Psoas muscle (tissue), 8 donors: ENCODE results near the gene LRRC75B. TPM values are rescaled to one million over a fixed set of nuclear protein-coding genes. Genes with fewer than 3 reads are reported as not detected.
"Not testable (repeated sequence)": the region's sequence is repeated elsewhere in the genome, so short reads cannot be mapped to it uniquely, and the experiment has no call there.

Experiments used
- ATAC-seq, 4 donors: fragments of 200-7000 bp; cut with Tn5 transposase; one replicate each; pipeline ENCODE4 v1.9.1; 2020; ENCODE audit warnings: moderate library complexity in 3 of 4, mild to moderate bottlenecking in 2 of 4
- DNase-seq, 2 donors: peaks; one replicate each; pipeline ENCODE4 v3.0.0-alpha.2; 2020
- H3K27ac ChIP-seq: fragments of 200-600 bp; one replicate; pipeline ENCODE4 v1.8.0; 2022
- H3K27me3 ChIP-seq, 3 donors: fragments of 200-600 bp in 1 of 3; one replicate each; pipeline versions ENCODE4 v1.6.1 to v1.8.0; 2013 to 2022; ENCODE audit warnings: low read length in 2 of 3, mild to moderate bottlenecking in 2 of 3, moderate library complexity in 1 of 3; ENCODE audit not compliant: insufficient read depth in 3 of 3
- H3K36me3 ChIP-seq, 2 donors: fragments of 200-600 bp in 1 of 2; one replicate each; pipeline versions ENCODE4 v1.6.1 to v1.8.0; 2013 to 2022; ENCODE audit warnings: low read depth in 1 of 2, mild to moderate bottlenecking in 1 of 2, moderate library complexity in 1 of 2; ENCODE audit not compliant: insufficient read depth in 1 of 2
- H3K4me1 ChIP-seq: fragments of 200-600 bp; one replicate; pipeline ENCODE4 v1.8.0; 2022
- H3K4me3 ChIP-seq: fragments of 200-600 bp; one replicate; pipeline ENCODE4 v1.8.0; 2022; ENCODE audit warnings: mild to moderate bottlenecking
- H3K9me3 ChIP-seq: fragments of 200-600 bp; one replicate; pipeline ENCODE4 v1.8.0; 2022
- WGBS, 3 donors: extraction: QIAGEN DNeasy Blood & Tissue Kit; methylation state at CpG; one replicate each; pipeline versions ENCODE4 v1.1.6 to v1.1.7; 2013; 5-methylcytosine and 5-hydroxymethylcytosine counted together
- intact Hi-C, 2 donors: fragments of 100-400 bp; cut with DNase I; formaldehyde crosslinking; loops; one replicate each; pipeline versions ENCODE4 v1.11.0 to v1.14.2; 2022
- polyA plus RNA-seq, 3 donors: library from polyadenylated mRNA; stranded (reverse); fragments of 200-250 nt; gene quantifications; one replicate each; pipeline ENCODE4 v1.2.3, GENCODE V29; 2013
- total RNA-seq, 4 donors: library from RNA; stranded (reverse); fragmentation: NEBNext Ultra II Directional in 2 of 4; extraction: Animal tissue kit (Norgen Biotek cat#: 25700) in 2 of 4; gene quantifications; one replicate each; pipeline versions ENCODE4 v1.2.1 to v1.2.4, GENCODE V29; 2021 to 2023
- TF ChIP-seq, protein P1 (sequence below): fragments of 200-600 bp; IDR thresholded peaks from one replicate; pipeline ENCODE4 v1.8.0; 2022; ENCODE audit warnings: antibody characterized with exemption
- donor health status: healthy with polysubstance abuse.
- donor health status: DM: no; HTN: no; CAD: no; lungs with moderate emphysema.
- donor health status: Bipolar disorder and iron deficiency.
- donor health status: healthy.
- donor health status: DM: yes; HTN: yes; CAD: no.
- donor health status: DM: no; HTN: no; CAD: no.
- donor health status: DM: no; HTN: no; CAD: no.
- donor health status: DM: yes; HTN: yes; CAD: no.

Gene LRRC75B
- total and polyA plus RNA-seq, 7 donors, result 0.93 to 4.1 (median 2.2) TPM

DNA sequence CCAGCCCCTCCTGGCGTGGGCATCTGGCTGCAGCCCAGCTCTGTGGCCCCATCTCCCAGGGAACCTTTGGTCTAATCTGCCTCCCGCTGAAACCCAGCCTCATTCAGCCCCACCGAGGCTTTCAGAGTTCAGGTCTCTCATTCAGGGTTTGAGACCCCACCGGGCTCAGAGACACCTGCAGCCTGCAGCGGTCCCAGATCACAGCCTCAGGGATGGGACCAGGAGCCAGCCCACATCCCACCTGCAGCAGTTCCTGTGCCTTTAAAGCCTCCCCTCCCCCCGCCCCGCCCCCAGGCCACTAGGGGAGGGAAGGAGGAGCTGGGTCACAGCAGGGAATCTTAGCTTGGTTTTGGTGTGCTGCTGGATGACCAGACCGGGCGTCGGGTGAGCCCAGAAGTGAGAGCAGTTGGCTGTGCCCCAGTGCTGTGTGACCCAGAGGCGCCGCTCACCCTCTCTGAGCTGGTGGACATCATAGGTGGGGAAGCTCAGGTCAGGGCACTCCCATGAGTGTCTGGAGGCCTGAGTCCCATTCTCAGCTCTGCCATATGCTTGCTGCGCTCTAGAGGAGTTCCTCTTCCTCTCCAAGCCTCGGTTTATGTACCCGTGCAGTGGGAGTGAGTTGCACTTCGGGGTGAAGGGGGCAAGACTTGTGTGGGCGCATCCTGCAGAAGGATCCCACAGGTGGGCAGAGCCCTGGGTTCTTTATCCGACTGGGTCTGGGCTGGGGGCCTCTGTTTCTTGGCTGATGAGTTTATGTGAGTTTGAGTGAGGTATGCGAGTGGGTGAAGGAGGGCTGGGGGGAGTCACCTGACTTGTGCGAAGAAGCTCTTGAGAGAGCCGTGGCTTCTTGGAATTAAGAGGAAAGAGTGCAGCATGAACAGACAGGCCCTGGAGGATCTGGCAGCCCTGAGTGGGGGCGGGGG, 10.2 kb upstream of the LRRC75B start, which contains the start of gene GGT1:
Gene GGT1 (plus strand): TSS at position 347 of the 923 bp plus-strand sequence. CDS start 7,889 bp downstream, outside the sequence.
- H3K36me3 ChIP-seq, H3K9me3 ChIP-seq, intact Hi-C loops, H3K27me3 ChIP-seq, H3K4me3 ChIP-seq, DNase-seq, H3K27ac ChIP-seq, ATAC-seq, H3K4me1 ChIP-seq: not testable (repeated sequence)
- 66 to 76% (median 69%) methylated on average over 16 to 22 of the region's 22 CpGs for WGBS, 3 donors

DNA sequence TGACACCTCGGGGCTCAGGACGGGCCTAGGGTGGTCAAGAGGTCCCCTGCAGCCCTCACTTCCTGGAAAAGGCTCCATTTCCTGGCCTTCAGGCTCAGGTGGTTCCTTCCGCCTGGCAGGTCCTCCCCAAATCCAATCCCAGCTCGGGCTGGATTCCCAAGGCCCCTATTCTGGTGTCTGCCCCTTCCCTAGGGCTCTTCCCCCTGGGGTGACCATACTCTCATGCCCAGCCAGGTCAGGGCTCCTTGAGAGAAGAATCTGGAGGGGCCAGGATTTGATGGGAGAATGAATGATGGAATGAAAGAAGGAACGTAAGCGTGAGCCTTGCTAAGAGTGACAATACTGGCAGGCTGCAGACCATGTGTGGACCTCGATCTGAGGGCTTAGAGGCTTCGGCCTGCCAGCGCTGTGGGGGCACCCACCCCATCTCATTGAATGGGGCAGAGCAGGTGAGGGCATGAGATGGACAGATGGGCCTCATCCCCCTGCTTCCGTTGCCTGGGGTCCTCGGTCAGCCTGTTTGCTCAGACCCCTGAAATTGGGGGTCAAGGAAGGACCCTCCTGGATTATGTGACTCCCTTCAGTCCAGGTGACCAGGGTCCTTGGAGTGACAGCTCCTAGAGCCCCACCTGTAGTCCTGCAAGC, 9.4 kb upstream of the LRRC75B start:
- 87 to 90% (median 88%) methylated on average over 11 of the region's 11 CpGs for WGBS, 3 donors
- intact Hi-C loops, H3K27ac ChIP-seq, H3K36me3 ChIP-seq, H3K9me3 ChIP-seq, H3K4me3 ChIP-seq, H3K4me1 ChIP-seq, H3K27me3 ChIP-seq, ATAC-seq: not testable (repeated sequence)
- peak in 1 of 2 donors; percentile 46 for DNase-seq

- intact Hi-C loops, result no loop called here
- ATAC-seq, result peak in 3 of 4 donors; percentile 26 to 31 (median 27)
- Histone ChIP-seq H3K4me1 (no peaks in the 10 kb centered on the region), H3K9me3 (no peaks in the 10 kb centered on the region), H3K4me3 (no peak overlapping the region), H3K36me3 (no peaks in the 10 kb centered on the region), H3K27me3 (no peaks in the 10 kb centered on the region), H3K27ac (no peak overlapping the region)
- TF ChIP-seq, protein P1, sequence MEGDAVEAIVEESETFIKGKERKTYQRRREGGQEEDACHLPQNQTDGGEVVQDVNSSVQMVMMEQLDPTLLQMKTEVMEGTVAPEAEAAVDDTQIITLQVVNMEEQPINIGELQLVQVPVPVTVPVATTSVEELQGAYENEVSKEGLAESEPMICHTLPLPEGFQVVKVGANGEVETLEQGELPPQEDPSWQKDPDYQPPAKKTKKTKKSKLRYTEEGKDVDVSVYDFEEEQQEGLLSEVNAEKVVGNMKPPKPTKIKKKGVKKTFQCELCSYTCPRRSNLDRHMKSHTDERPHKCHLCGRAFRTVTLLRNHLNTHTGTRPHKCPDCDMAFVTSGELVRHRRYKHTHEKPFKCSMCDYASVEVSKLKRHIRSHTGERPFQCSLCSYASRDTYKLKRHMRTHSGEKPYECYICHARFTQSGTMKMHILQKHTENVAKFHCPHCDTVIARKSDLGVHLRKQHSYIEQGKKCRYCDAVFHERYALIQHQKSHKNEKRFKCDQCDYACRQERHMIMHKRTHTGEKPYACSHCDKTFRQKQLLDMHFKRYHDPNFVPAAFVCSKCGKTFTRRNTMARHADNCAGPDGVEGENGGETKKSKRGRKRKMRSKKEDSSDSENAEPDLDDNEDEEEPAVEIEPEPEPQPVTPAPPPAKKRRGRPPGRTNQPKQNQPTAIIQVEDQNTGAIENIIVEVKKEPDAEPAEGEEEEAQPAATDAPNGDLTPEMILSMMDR, result no peak
- no peak for DNase-seq
- WGBS, 3 donors, result 69 to 74% (median 71%) methylated on average over 12 of the region's 12 CpGs
Observed at GRCh38 chr22:24601217-24602104, 8.6 kb upstream of the LRRC75B start.

DNA sequence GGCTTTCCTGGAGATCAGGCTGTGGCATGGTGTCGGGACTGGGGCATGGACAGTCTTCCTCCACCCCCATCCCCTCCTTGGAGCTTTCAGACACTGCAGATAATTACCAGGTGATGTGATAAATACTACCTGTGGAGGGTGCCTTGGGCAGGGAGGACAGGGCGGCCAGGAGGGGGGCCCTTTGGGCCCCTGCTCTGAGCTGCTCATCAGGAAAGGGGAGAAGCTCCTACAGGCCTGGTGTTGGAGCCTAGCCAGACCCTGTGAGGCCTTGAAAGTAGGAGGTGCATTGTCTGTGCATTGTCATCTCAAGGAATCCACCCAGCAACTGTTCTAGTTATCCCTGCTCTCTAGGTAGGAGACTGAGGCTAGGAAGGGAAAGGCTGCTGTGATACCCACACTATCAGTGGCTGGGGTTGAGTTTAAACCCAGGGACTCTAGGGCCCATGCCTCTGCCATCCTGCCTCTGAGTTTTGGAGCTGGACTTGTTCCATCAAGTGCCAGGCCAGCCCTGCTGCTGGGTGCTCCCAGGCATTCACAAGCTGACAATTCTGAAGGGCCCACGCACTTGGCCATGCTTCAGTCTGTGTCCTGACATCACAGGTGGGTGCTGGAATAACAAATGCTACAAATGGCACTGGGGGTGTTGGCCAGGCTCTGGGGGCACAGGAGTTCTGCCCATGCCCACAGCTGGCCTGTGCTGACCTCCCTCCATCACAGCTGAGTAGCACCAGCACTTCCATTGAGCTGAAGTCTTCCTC, 7.3 kb upstream of the LRRC75B start:
- 82 to 94% (median 90%) methylated on average over 3 of the region's 3 CpGs for whole genome bisulfite sequencing, 3 donors
- H3K27ac ChIP-seq, H3K27me3 ChIP-seq, H3K36me3 ChIP-seq, H3K4me1 ChIP-seq, ATAC-seq, H3K4me3 ChIP-seq, DNase-seq, H3K9me3 ChIP-seq, intact Hi-C loops: not testable (repeated sequence)

GRCh38 chr22:24599514-24599913, 6.6 kb upstream of the LRRC75B start:
- Histone ChIP-seq H3K27me3 (no peaks in the 10 kb centered on the region), H3K9me3 (no peaks in the 10 kb centered on the region), H3K27ac (no peak overlapping the region), H3K4me1 (no peaks in the 10 kb centered on the region), H3K36me3 (no peaks in the 10 kb centered on the region), H3K4me3 (no peak overlapping the region)
- peak in 1 of 2 donors; percentile 20 for DNase-seq
- WGBS, 3 donors, result 76 to 78% (median 77%) methylated on average over 8 of the region's 8 CpGs
- intact Hi-C loops, result no loop called here
- ATAC-seq, result no peak
- TF ChIP-seq, protein P1, result no peak

- DNase-seq, H3K27ac ChIP-seq, H3K27me3 ChIP-seq, H3K36me3 ChIP-seq, H3K9me3 ChIP-seq, ATAC-seq, H3K4me1 ChIP-seq, intact Hi-C loops, H3K4me3 ChIP-seq: not testable (repeated sequence)
- WGBS, 3 donors, result 88 to 97% (median 95%) methylated on average over 9 of the region's 9 CpGs
Observed at GRCh38 chr22:24597076-24597475, 4.2 kb upstream of the LRRC75B start.
